Measurements from ENCODE around the gene VTI1A. TPM values are rescaled to one million over a fixed set of nuclear protein-coding genes. Genes with fewer than 3 reads are reported as not detected.

VTI1A gene
- total RNA-seq, 1 donor from 2014 or later: 34.2 TPM

DNA sequence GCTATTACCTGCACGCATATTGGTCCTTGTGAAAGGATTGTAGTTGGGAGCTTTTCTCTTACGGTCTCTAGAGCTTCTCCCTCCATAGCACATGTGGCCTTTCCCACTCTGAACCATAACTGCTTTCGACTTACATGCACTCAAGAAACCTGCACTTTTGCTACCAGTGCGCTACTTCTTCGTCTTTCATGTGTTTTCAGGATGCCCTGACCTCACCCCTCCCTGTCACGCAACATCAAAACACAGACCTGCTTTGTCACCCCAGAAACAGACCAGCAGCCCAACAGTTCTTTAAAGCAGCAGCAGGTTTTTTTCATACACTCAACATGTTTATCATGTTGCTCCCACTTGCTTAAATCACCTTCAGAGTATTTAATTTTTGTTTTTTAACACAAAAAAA, 259.6 kb downstream of the VTI1A start:
- TF ChIP-seq CTCF (conservative IDR thresholded peaks at IDR 0.05): no peak
- no peaks in the 10 kb centered on the region for H3K27me3 Mint-ChIP-seq (ENCODE audit: low read depth)
- no peak for DNase-seq (ENCODE audit: low read depth, low spot score)
- peaks cover 21% of the 10 kb centered on the region for H3K4me1 Mint-ChIP-seq
- H3K9me3 Mint-ChIP-seq: no peaks in the 10 kb centered on the region
- no peak overlapping the region for H3K27ac Mint-ChIP-seq (ENCODE audit: unreplicated experiment)
- no peak overlapping the region for H3K4me3 Mint-ChIP-seq
- peaks cover 2% of the 10 kb centered on the region for H3K36me3 Mint-ChIP-seq (ENCODE audit: low read depth)

- DNase-seq (ENCODE audit: low read depth, low spot score): no peak
- Mint-ChIP-seq H3K27me3 (ENCODE audit: low read depth) (no peaks in the 10 kb centered on the region), H3K36me3 (ENCODE audit: low read depth) (peaks cover 2% of the 10 kb centered on the region), H3K4me3 (no peak overlapping the region), H3K27ac (ENCODE audit: unreplicated experiment) (no peak overlapping the region), H3K4me1 (peaks cover 21% of the 10 kb centered on the region), H3K9me3 (no peaks in the 10 kb centered on the region)
- no peak for TF ChIP-seq CTCF (conservative IDR thresholded peaks at IDR 0.05)
Measured at GRCh38 chr10:112708461-112708860, 261.4 kb downstream of the VTI1A start.

- Mint-ChIP-seq H3K36me3 (ENCODE audit: low read depth) (peaks cover 2% of the 10 kb centered on the region), H3K27ac (ENCODE audit: unreplicated experiment) (no peak overlapping the region), H3K4me1 (peaks cover 21% of the 10 kb centered on the region), H3K9me3 (no peaks in the 10 kb centered on the region), H3K27me3 (ENCODE audit: low read depth) (no peaks in the 10 kb centered on the region), H3K4me3 (no peak overlapping the region)
- TF ChIP-seq CTCF (conservative IDR thresholded peaks at IDR 0.05): no peak
- DNase-seq (ENCODE audit: low read depth, low spot score): no peak
Measured at GRCh38 chr10:112710528-112710927, 263.5 kb downstream of the VTI1A start.

DNA sequence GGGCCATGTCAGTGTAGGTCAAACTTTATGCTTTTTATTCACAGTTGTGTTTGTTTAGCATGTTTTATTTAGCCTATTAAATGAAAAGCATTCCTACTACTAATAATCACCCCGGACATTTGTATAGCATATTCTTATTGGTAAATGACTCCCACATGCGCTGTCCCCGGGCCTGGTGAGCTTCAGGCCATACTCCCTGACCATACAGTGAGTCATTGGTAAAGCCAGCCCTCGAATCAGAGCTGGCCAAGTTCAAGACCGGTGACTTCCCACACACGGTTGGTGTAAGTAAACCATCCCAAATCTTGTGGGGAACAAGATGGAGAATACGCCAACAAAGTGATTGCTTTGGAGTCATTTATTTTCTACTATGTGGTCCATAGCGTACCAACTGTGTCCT, 264.4 kb downstream of the VTI1A start:
- Mint-ChIP-seq H3K27ac (ENCODE audit: unreplicated experiment) (no peak overlapping the region), H3K27me3 (ENCODE audit: low read depth) (no peaks in the 10 kb centered on the region), H3K4me3 (no peak overlapping the region), H3K36me3 (ENCODE audit: low read depth) (peaks cover 5% of the 10 kb centered on the region), H3K4me1 (peaks cover 18% of the 10 kb centered on the region), H3K9me3 (no peaks in the 10 kb centered on the region)
- no peak for DNase-seq (ENCODE audit: low read depth, low spot score)
- TF ChIP-seq CTCF (conservative IDR thresholded peaks at IDR 0.05): no peak

GRCh38 chr10:112712536-112712935, 265.5 kb downstream of the VTI1A start:
- peaks cover 5% of the 10 kb centered on the region for H3K36me3 Mint-ChIP-seq (ENCODE audit: low read depth)
- H3K4me1 Mint-ChIP-seq: peaks cover 18% of the 10 kb centered on the region
- H3K9me3 Mint-ChIP-seq: no peaks in the 10 kb centered on the region
- no peaks in the 10 kb centered on the region for H3K27me3 Mint-ChIP-seq (ENCODE audit: low read depth)
- no peak overlapping the region for H3K27ac Mint-ChIP-seq (ENCODE audit: unreplicated experiment)
- TF ChIP-seq CTCF (conservative IDR thresholded peaks at IDR 0.05): no peak
- DNase-seq (ENCODE audit: low read depth, low spot score): no peak
- no peak overlapping the region for H3K4me3 Mint-ChIP-seq

- Mint-ChIP-seq H3K36me3 (ENCODE audit: low read depth) (peaks cover 5% of the 10 kb centered on the region), H3K4me1 (peaks cover 18% of the 10 kb centered on the region), H3K27me3 (ENCODE audit: low read depth) (no peaks in the 10 kb centered on the region), H3K27ac (ENCODE audit: unreplicated experiment) (no peak overlapping the region), H3K9me3 (no peaks in the 10 kb centered on the region), H3K4me3 (no peak overlapping the region)
- TF ChIP-seq CTCF (conservative IDR thresholded peaks at IDR 0.05): no peak
- DNase-seq (ENCODE audit: low read depth, low spot score): no peak
Measured at GRCh38 chr10:112713411-112713810, 266.4 kb downstream of the VTI1A start.

All from neural crest cell (in vitro differentiated cells).